Neural cell (in vitro differentiated cells): ENCODE measurements around the gene KCNMB2. TPM values are rescaled to one million over a fixed set of nuclear protein-coding genes. Genes with fewer than 3 reads are reported as not detected.

ENCODE experiments used
- H2AFZ ChIP-seq: fragments of 200-600, 300-800 bp; sonication (generic), shearing (Covaris generic); 2 replicates; pipeline ENCODE4 v1.6.0; 2014; ENCODE audit warnings: low read depth, mild to moderate bottlenecking, antibody characterized with exemption, low read length, moderate library complexity
- H3F3A ChIP-seq: fragments of 200-600 bp; shearing (Covaris generic); 2 replicates; pipeline ENCODE4 v1.6.1; 2016; ENCODE audit warnings: mild to moderate bottlenecking, moderate library complexity, mixed read lengths, antibody characterized with exemption, low read length; ENCODE audit not compliant: insufficient read depth, poor library complexity, severe bottlenecking
- H3K27ac ChIP-seq: fragments of 200-600, 300-800 bp; sonication (generic), shearing (Covaris generic); 2 replicates; pipeline ENCODE4 v1.5.1; 2014; ENCODE audit warnings: mild to moderate bottlenecking, low read length, moderate library complexity
- H3K27me3 ChIP-seq: fragments of 300-800, 200-600 bp; sonication (generic), shearing (Covaris generic); 2 replicates; pipeline ENCODE4 v1.6.0; 2014; ENCODE audit warnings: mild to moderate bottlenecking, low read depth, low read length, moderate library complexity; ENCODE audit not compliant: insufficient read depth
- H3K36me3 ChIP-seq: fragments of 300-800, 200-600 bp; sonication (generic), shearing (Covaris generic); 2 replicates; pipeline ENCODE4 v1.5.1; 2014; ENCODE audit warnings: mild to moderate bottlenecking, antibody characterized with exemption, low read length, moderate library complexity; ENCODE audit not compliant: insufficient read depth
- H3K4me2 ChIP-seq: fragments of 300-800, 200-600 bp; sonication (generic), shearing (Covaris generic); 2 replicates; pipeline ENCODE4 v1.6.0; 2014; ENCODE audit warnings: mild to moderate bottlenecking, low read length
- H3K4me3 ChIP-seq: fragments of 300-800, 200-600 bp; sonication (generic), shearing (Covaris generic); 2 replicates; pipeline ENCODE4 v1.5.1; 2014; ENCODE audit warnings: mild to moderate bottlenecking, low read length, moderate library complexity
- H3K79me2 ChIP-seq: fragments of 200-600 bp; shearing (Covaris generic); replicated peaks from 2 replicates; pipeline ENCODE4 v1.6.0; 2014; ENCODE audit warnings: mild to moderate bottlenecking, low read length, moderate library complexity; ENCODE audit not compliant: insufficient read depth
- H3K9ac ChIP-seq: fragments of 300-800, 200-600 bp; sonication (generic), shearing (Covaris generic); 2 replicates; pipeline ENCODE4 v1.6.1; 2016; ENCODE audit warnings: mild to moderate bottlenecking, low read length, mixed read lengths
- H3K9me2 ChIP-seq: fragments of 200-600 bp; shearing (Covaris generic); 2 replicates; pipeline ENCODE4 v1.6.1; 2016; ENCODE audit warnings: mild to moderate bottlenecking, low read length, mixed read lengths; ENCODE audit not compliant: insufficient read depth
- H3K9me3 ChIP-seq: fragments of 200-600, 300-800 bp; sonication (generic), shearing (Covaris generic); 2 replicates; pipeline ENCODE4 v1.6.1; 2016; ENCODE audit warnings: mild to moderate bottlenecking, mixed run types, low read length, moderate library complexity, mixed read lengths
- H4K20me1 ChIP-seq: fragments of 200-600 bp; shearing (Covaris generic); 2 replicates; pipeline ENCODE4 v1.6.1; 2016; ENCODE audit warnings: mild to moderate bottlenecking, mixed run types; ENCODE audit not compliant: insufficient read depth
- CTCF ChIP-seq: fragments of 450-650 bp; IDR thresholded peaks from 2 replicates; pipeline ENCODE4 v1.5.1; 2014; ENCODE audit warnings: antibody characterized with exemption, mild to moderate bottlenecking, moderate library complexity; ENCODE audit not compliant: poor library complexity, severe bottlenecking
- EP300 ChIP-seq: fragments of 450-650 bp; conservative IDR thresholded peaks from 2 replicates; pipeline ENCODE4 v1.6.1; 2014; ENCODE audit warnings: antibody characterized with exemption, mild to moderate bottlenecking, moderate library complexity; ENCODE audit not compliant: poor library complexity, severe bottlenecking
- EZH2 ChIP-seq: fragments of 200-600, 300-800 bp; shearing (Covaris generic), sonication (generic); IDR thresholded peaks from 2 replicates; pipeline ENCODE4 v1.6.1; 2014; ENCODE audit warnings: antibody characterized with exemption, low read length, borderline replicate concordance, mild to moderate bottlenecking; ENCODE audit not compliant: insufficient read depth, poor library complexity, severe bottlenecking
- MXI1 ChIP-seq: fragments of 450-650 bp; conservative IDR thresholded peaks from 2 replicates; pipeline ENCODE4 v1.6.1; 2014; ENCODE audit warnings: antibody characterized with exemption, mild to moderate bottlenecking; ENCODE audit not compliant: poor library complexity, severe bottlenecking
- POLR2AphosphoS5 ChIP-seq: IDR thresholded peaks from 2 replicates; pipeline ENCODE4 v1.6.1; 2012
- RAD21 ChIP-seq: fragments of 450-650 bp; conservative IDR thresholded peaks from 2 replicates; pipeline ENCODE4 v1.6.1; 2014; ENCODE audit warnings: antibody characterized with exemption, mild to moderate bottlenecking, moderate library complexity
- SMC3 ChIP-seq: fragments of 450-650 bp; conservative IDR thresholded peaks from 2 replicates; pipeline ENCODE4 v1.6.1; 2014; ENCODE audit warnings: antibody characterized with exemption, mild to moderate bottlenecking, moderate library complexity; ENCODE audit not compliant: poor library complexity
- TAF1 ChIP-seq: IDR thresholded peaks from 2 replicates; pipeline ENCODE4 v1.6.1; 2012; ENCODE audit warnings: low read depth
- polyA plus RNA-seq: library from polyadenylated mRNA; depleted of rRNA; stranded (reverse); fragments of >200 nt; gene quantifications from 2 replicates; pipeline ENCODE4 v1.2.3, GENCODE V29; 2014
- TF ChIP-seq, protein P1 (sequence below): IDR thresholded peaks from 2 replicates; pipeline ENCODE4 v1.6.1; 2012; ENCODE audit warnings: borderline replicate concordance

KCNMB2 gene
- polyA plus RNA-seq, 1 donor from 2014 or later = 0.93 TPM

DNA sequence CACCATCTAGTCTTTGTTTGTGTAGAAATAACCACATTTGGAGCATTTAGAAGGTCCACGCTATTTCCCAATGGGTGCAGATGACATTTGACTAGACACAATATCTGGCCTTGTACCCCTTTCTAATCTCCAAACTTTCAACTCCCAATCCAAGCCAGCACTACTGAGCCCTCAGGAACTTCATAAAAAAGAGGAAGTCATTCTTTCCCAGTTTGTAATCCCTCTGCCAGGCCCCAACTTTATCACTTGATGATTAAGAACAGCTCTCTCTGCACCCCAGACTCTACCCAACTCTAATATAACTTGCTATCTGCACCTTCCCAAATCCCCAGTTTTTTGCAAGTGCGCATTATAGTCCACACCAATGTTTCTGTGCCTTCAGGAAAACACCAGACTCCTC is 170.2 kb downstream of the KCNMB2 start:
- no peak overlapping the region for H3K4me2 ChIP-seq

DNA sequence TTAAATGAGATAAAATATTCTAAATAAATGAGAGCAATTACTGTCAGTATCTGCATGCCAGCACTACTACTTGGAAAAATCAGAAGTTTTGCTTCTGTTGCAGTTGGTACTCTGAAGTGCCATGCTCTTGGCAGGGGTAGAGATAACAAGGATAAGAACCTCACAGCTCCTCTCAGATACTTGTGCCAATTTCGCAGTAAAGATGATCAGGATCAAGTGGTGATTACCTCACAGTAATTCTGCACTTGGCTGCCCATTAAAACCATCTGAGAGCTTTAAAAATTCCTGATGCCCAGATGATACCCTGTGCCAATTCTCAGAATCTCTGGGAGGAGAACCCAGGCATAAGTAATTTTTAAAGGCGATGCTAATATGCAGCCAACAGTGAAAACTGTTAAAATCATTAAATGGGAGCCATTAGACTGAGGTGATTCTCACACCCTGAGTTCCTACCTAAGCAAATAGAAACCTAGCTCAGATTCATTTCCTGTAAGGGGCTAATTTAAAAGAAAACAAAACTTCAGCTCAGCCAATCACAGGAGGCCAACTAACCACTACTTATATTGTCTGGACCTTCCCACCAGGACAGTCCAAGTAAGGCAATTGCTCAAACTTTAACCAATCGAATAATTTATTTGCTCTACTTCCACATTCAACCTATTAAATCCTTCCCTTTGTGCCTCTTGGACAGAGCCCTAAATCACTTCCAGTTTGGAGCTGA is 171.2 kb downstream of the KCNMB2 start:
- Histone ChIP-seq H3K4me3 (no peak overlapping the region), H3K9me3 (no peaks in the 10 kb centered on the region), H3K27me3 (no peaks in the 10 kb centered on the region), H3K9ac (no peak overlapping the region), H3K79me2 (no peaks in the 10 kb centered on the region), H4K20me1 (no peaks in the 10 kb centered on the region), H3K36me3 (no peaks in the 10 kb centered on the region), H3K9me2 (no peaks in the 10 kb centered on the region), H3K27ac (no peak overlapping the region), H3F3A (no peaks in the 10 kb centered on the region), H2AFZ (no peak overlapping the region), H3K4me2 (no peak overlapping the region)
- no peak for TF ChIP-seq RAD21
- no peak for TF ChIP-seq CTCF
- TF ChIP-seq EZH2 = no peak
- TF ChIP-seq, protein P1, sequence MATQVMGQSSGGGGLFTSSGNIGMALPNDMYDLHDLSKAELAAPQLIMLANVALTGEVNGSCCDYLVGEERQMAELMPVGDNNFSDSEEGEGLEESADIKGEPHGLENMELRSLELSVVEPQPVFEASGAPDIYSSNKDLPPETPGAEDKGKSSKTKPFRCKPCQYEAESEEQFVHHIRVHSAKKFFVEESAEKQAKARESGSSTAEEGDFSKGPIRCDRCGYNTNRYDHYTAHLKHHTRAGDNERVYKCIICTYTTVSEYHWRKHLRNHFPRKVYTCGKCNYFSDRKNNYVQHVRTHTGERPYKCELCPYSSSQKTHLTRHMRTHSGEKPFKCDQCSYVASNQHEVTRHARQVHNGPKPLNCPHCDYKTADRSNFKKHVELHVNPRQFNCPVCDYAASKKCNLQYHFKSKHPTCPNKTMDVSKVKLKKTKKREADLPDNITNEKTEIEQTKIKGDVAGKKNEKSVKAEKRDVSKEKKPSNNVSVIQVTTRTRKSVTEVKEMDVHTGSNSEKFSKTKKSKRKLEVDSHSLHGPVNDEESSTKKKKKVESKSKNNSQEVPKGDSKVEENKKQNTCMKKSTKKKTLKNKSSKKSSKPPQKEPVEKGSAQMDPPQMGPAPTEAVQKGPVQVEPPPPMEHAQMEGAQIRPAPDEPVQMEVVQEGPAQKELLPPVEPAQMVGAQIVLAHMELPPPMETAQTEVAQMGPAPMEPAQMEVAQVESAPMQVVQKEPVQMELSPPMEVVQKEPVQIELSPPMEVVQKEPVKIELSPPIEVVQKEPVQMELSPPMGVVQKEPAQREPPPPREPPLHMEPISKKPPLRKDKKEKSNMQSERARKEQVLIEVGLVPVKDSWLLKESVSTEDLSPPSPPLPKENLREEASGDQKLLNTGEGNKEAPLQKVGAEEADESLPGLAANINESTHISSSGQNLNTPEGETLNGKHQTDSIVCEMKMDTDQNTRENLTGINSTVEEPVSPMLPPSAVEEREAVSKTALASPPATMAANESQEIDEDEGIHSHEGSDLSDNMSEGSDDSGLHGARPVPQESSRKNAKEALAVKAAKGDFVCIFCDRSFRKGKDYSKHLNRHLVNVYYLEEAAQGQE = no peak
- no peak for TF ChIP-seq POLR2AphosphoS5
- TF ChIP-seq MXI1 = no peak
- no peak for TF ChIP-seq SMC3

More for the DNA sequence above, 170.2 kb downstream of the KCNMB2 start:
- no peaks in the 10 kb centered on the region for H4K20me1 ChIP-seq
- H3K27me3 ChIP-seq = no peaks in the 10 kb centered on the region
- no peaks in the 10 kb centered on the region for H3K79me2 ChIP-seq
- no peaks in the 10 kb centered on the region for H3K9me3 ChIP-seq
- TF ChIP-seq EP300 (no peak), TAF1 (no peak), SMC3 (no peak), MXI1 (no peak), CTCF (no peak), EZH2 (no peak), POLR2AphosphoS5 (no peak), RAD21 (no peak)
- TF ChIP-seq, protein P1 = no peak
- H3K9ac ChIP-seq = no peak overlapping the region
- no peaks in the 10 kb centered on the region for H3K36me3 ChIP-seq
- no peaks in the 10 kb centered on the region for H3K9me2 ChIP-seq
- no peak overlapping the region for H3K27ac ChIP-seq
- no peak overlapping the region for H2AFZ ChIP-seq
- no peak overlapping the region for H3K4me3 ChIP-seq
- H3F3A ChIP-seq = no peaks in the 10 kb centered on the region
